H9 (cell line): ENCODE data around the gene GDPD4. TPM values are rescaled to one million over a fixed set of nuclear protein-coding genes. Genes with fewer than 3 reads are reported as not detected.

ENCODE experiments used
- DNase-seq: peaks from one replicate; pipeline ENCODE4 v3.0.0-alpha.2; 2017
- H2AFZ ChIP-seq: one replicate; pipeline ENCODE4 v1.6.1; 2013; ENCODE audit warnings: mild to moderate bottlenecking, low read length, control low read depth, moderate library complexity
- H2AK5ac ChIP-seq: 2 replicates; pipeline ENCODE4 v1.6.1; 2013; ENCODE audit warnings: low read length, control low read depth, mixed read lengths; ENCODE audit not compliant: insufficient read length
- H2BK120ac ChIP-seq: one replicate; pipeline ENCODE4 v1.6.1; 2013; ENCODE audit warnings: low read depth, mild to moderate bottlenecking, low read length, control low read depth, inconsistent platforms; ENCODE audit not compliant: poor library complexity, severe bottlenecking
- H2BK12ac ChIP-seq: 2 replicates; pipeline ENCODE4 v1.6.1; 2013; ENCODE audit warnings: low read length, control low read depth, mixed read lengths, low read depth; ENCODE audit not compliant: insufficient read length
- H2BK15ac ChIP-seq: 2 replicates; pipeline ENCODE4 v1.6.1; 2013; ENCODE audit warnings: low read depth, low read length, control low read depth
- H2BK20ac ChIP-seq: one replicate; pipeline ENCODE4 v1.6.1; 2013; ENCODE audit warnings: low read depth, mild to moderate bottlenecking, low read length, control low read depth, inconsistent platforms; ENCODE audit not compliant: poor library complexity, severe bottlenecking
- H2BK5ac ChIP-seq: 2 replicates; pipeline ENCODE4 v1.6.1; 2013; ENCODE audit warnings: low read length, control low read depth, mixed read lengths; ENCODE audit not compliant: insufficient read length
- H3K14ac ChIP-seq: 2 replicates; pipeline ENCODE4 v1.6.1; 2013; ENCODE audit warnings: low read length, control low read depth; ENCODE audit not compliant: insufficient read depth
- H3K18ac ChIP-seq: 2 replicates; pipeline ENCODE4 v1.6.1; 2013; ENCODE audit warnings: low read depth, mild to moderate bottlenecking, mixed read lengths, low read length, control low read depth; ENCODE audit not compliant: insufficient read length
- H3K23ac ChIP-seq: 2 replicates; pipeline ENCODE4 v1.6.1; 2013; ENCODE audit warnings: low read length, control low read depth, mixed read lengths, low read depth; ENCODE audit not compliant: insufficient read length
- H3K23me2 ChIP-seq: 2 replicates; pipeline ENCODE4 v1.6.1; 2013; ENCODE audit warnings: low read depth, mild to moderate bottlenecking, mixed read lengths, low read length, control low read depth; ENCODE audit not compliant: insufficient read length, poor library complexity, severe bottlenecking
- H3K27ac ChIP-seq: 2 replicates; pipeline ENCODE4 v1.5.1; 2013; ENCODE audit warnings: low read length, control low read depth, mixed read lengths, low read depth; ENCODE audit not compliant: insufficient read length
- H3K27me3 ChIP-seq: 2 replicates; pipeline ENCODE4 v1.6.1; 2013; ENCODE audit warnings: low read length, control low read depth, inconsistent platforms; ENCODE audit not compliant: insufficient read depth
- H3K4ac ChIP-seq: 2 replicates; pipeline ENCODE4 v1.6.1; 2013; ENCODE audit warnings: low read depth, mild to moderate bottlenecking, control low read depth, inconsistent platforms, low read length, moderate library complexity
- H3K4me1 ChIP-seq: 2 replicates; pipeline ENCODE4 v1.6.1; 2013; ENCODE audit warnings: low read length, control low read depth, inconsistent platforms; ENCODE audit not compliant: insufficient read depth
- H3K4me2 ChIP-seq: 2 replicates; pipeline ENCODE4 v1.6.1; 2013; ENCODE audit warnings: low read length, control low read depth, mixed read lengths; ENCODE audit not compliant: insufficient read length, insufficient read depth
- H3K56ac ChIP-seq: 2 replicates; pipeline ENCODE4 v1.6.1; 2013; ENCODE audit warnings: low read depth, mild to moderate bottlenecking, mixed read lengths, low read length, control low read depth; ENCODE audit not compliant: insufficient read length
- H3K79me1 ChIP-seq: 2 replicates; pipeline ENCODE4 v1.6.1; 2013; ENCODE audit warnings: low read depth, mild to moderate bottlenecking, moderate library complexity, low read length, control low read depth, inconsistent platforms; ENCODE audit not compliant: insufficient read depth, poor library complexity, severe bottlenecking
- H3K79me2 ChIP-seq: 2 replicates; pipeline ENCODE4 v1.6.1; 2013; ENCODE audit warnings: low read length, control low read depth, inconsistent platforms; ENCODE audit not compliant: insufficient read depth
- H3K9ac ChIP-seq: 2 replicates; pipeline ENCODE4 v1.6.1; 2013; ENCODE audit warnings: low read length, control low read depth, mixed read lengths; ENCODE audit not compliant: insufficient read length; ENCODE audit errors: extremely low read depth
- H3K9me3 ChIP-seq: one replicate; pipeline ENCODE4 v1.6.1; 2013; ENCODE audit warnings: low read depth, low read length, inconsistent platforms; ENCODE audit not compliant: control insufficient read depth
- H3T11ph ChIP-seq: one replicate; pipeline ENCODE4 v1.6.1; 2013; ENCODE audit warnings: mild to moderate bottlenecking, low read length, control low read depth, inconsistent platforms
- H4K20me1 ChIP-seq: one replicate; pipeline ENCODE4 v1.6.1; 2013; ENCODE audit not compliant: control insufficient read depth, insufficient read length, insufficient read depth
- H4K5ac ChIP-seq: 2 replicates; pipeline ENCODE4 v1.6.1; 2013; ENCODE audit warnings: low read depth, mild to moderate bottlenecking, mixed read lengths, low read length, control low read depth; ENCODE audit not compliant: insufficient read length
- H4K8ac ChIP-seq: replicated peaks from 2 replicates; pipeline ENCODE4 v1.6.1; 2013; ENCODE audit warnings: low read length, control low read depth, mixed read lengths, low read depth; ENCODE audit not compliant: insufficient read length
- H4K91ac ChIP-seq: 2 replicates; pipeline ENCODE4 v1.6.1; 2013; ENCODE audit warnings: low read depth, mild to moderate bottlenecking, moderate library complexity, mixed read lengths, low read length, control low read depth; ENCODE audit not compliant: insufficient read length
- H3K27ac Mint-ChIP-seq, 3 experiments: 2 replicates in 2 of 3; 3 replicates in 1 of 3; pipeline ENCODE4 v1.8.0; 2020 to 2021; ENCODE audit warnings: mixed read lengths in 3 of 3, mild to moderate bottlenecking in 1 of 3, moderate library complexity in 1 of 3
- H3K27me3 Mint-ChIP-seq: 2 replicates; pipeline ENCODE4 v1.8.0; 2021; ENCODE audit warnings: low read depth, mild to moderate bottlenecking, moderate library complexity, mixed read lengths
- H3K36me3 Mint-ChIP-seq, 3 experiments: 2 replicates in 2 of 3; 3 replicates in 1 of 3; pipeline ENCODE4 v1.8.0; 2020 to 2021; ENCODE audit warnings: low read depth in 3 of 3, mixed read lengths in 3 of 3; ENCODE audit not compliant: insufficient read depth in 1 of 3
- H3K4me1 Mint-ChIP-seq, 2 experiments: 2 replicates each; pipeline ENCODE4 v1.8.0; 2020; ENCODE audit warnings: mixed read lengths in 2 of 2
- H3K4me3 Mint-ChIP-seq, 2 experiments: 2 replicates in 1 of 2; 3 replicates in 1 of 2; pipeline ENCODE4 v1.8.0; 2020 to 2021; ENCODE audit warnings: mild to moderate bottlenecking in 2 of 2, mixed read lengths in 2 of 2, moderate library complexity in 1 of 2
- H3K9me3 Mint-ChIP-seq, 2 experiments: 2 replicates in 1 of 2; 3 replicates in 1 of 2; pipeline ENCODE4 v1.8.0; 2020; ENCODE audit warnings: mild to moderate bottlenecking in 2 of 2, mixed read lengths in 2 of 2, moderate library complexity in 1 of 2
- WGBS: extraction: QIAGEN DNeasy Blood & Tissue Kit; methylation state at CpG from one replicate; pipeline ENCODE4 v1.1.7; 2013; ENCODE audit warnings: missing lambda C conversion rate, low lambda C conversion rate, mixed read lengths; ENCODE audit not compliant: insufficient read length; ENCODE audit errors: extremely low coverage; 5-methylcytosine and 5-hydroxymethylcytosine counted together
- total RNA-seq: library from RNA; stranded (reverse); gene quantifications from 2 replicates; pipeline ENCODE4 v1.2.1, GENCODE V29; 2021
- TF ChIP-seq, protein P1 (sequence below): fragments of 200-600 bp; sonication (generic); conservative IDR thresholded peaks from 3 replicates; pipeline ENCODE4 v1.8.0; 2021; ENCODE audit warnings: antibody characterized with exemption, mild to moderate bottlenecking

The GDPD4 gene
- total RNA-seq, 1 experiment from 2014 or later = not detected

- Histone ChIP-seq H3K4me1 (no peaks in the 10 kb centered on the region), H3K9ac (no peak overlapping the region), H3K23ac (no peak overlapping the region), H2BK12ac (no peak overlapping the region), H4K8ac (no peak overlapping the region), H2AK5ac (no peak overlapping the region), H2BK120ac (no peak overlapping the region), H2BK5ac (no peak overlapping the region), H3K79me1 (no peaks in the 10 kb centered on the region), H4K20me1 (no peaks in the 10 kb centered on the region), H3T11ph (no peak overlapping the region), H4K5ac (no peak overlapping the region), H3K18ac (no peak overlapping the region), H3K4me2 (no peak overlapping the region), H3K79me2 (no peaks in the 10 kb centered on the region), H3K14ac (no peak overlapping the region), H3K56ac (no peak overlapping the region), H3K9me3 (no peaks in the 10 kb centered on the region), H3K4ac (no peak overlapping the region), H2BK15ac (no peak overlapping the region), H2AFZ (no peak overlapping the region), H3K23me2 (no peaks in the 10 kb centered on the region), H3K27ac (no peak overlapping the region), H3K27me3 (no peaks in the 10 kb centered on the region), H2BK20ac (no peak overlapping the region), H4K91ac (no peak overlapping the region)
- Mint-ChIP-seq H3K4me1 (no peaks in the 10 kb centered on the region), H3K27me3 (peaks cover 2% of the 10 kb centered on the region), H3K36me3 (no peaks in the 10 kb centered on the region), H3K27ac (no peak overlapping the region), H3K4me3 (no peak overlapping the region), H3K9me3 (no peaks in the 10 kb centered on the region)
- no peak for DNase-seq
- no CpG with 5 or more reads among the region's 3 CpGs for WGBS
- TF ChIP-seq, protein P1, sequence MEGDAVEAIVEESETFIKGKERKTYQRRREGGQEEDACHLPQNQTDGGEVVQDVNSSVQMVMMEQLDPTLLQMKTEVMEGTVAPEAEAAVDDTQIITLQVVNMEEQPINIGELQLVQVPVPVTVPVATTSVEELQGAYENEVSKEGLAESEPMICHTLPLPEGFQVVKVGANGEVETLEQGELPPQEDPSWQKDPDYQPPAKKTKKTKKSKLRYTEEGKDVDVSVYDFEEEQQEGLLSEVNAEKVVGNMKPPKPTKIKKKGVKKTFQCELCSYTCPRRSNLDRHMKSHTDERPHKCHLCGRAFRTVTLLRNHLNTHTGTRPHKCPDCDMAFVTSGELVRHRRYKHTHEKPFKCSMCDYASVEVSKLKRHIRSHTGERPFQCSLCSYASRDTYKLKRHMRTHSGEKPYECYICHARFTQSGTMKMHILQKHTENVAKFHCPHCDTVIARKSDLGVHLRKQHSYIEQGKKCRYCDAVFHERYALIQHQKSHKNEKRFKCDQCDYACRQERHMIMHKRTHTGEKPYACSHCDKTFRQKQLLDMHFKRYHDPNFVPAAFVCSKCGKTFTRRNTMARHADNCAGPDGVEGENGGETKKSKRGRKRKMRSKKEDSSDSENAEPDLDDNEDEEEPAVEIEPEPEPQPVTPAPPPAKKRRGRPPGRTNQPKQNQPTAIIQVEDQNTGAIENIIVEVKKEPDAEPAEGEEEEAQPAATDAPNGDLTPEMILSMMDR = no peak
Measured at GRCh38 chr11:77270921-77271320, 30.6 kb downstream of the GDPD4 start.
